Stimulated activated effector memory CD8-positive, alpha-beta T cell treated with anti-CD3 and anti-CD28 coated beads, Interleukin-12 subunit alpha, Interleukin-12 subunit beta, amount 100 ng/mL, for 72 hours (primary cell): ENCODE results near the gene NF2.
"Not testable (repeated sequence)": the region's sequence is repeated elsewhere in the genome, so short reads cannot be mapped to it uniquely, and the experiment has no call there.

Experiments used
- ATAC-seq: fragments of 150-1000 bp; cut with Tn5 transposase; 2 replicates; pipeline ENCODE4 v1.10.0; 2021
- DNase-seq, 2 donors: peaks; one replicate each; pipeline ENCODE4 v3.0.0; 2021 to 2022; ENCODE audit warnings: low spot score in 2 of 2
- H3K27ac Mint-ChIP-seq: one replicate; pipeline ENCODE4 v1.8.0; 2022; ENCODE audit warnings: mild to moderate bottlenecking, mixed read lengths
- H3K36me3 Mint-ChIP-seq: one replicate; pipeline ENCODE4 v1.8.0; 2022; ENCODE audit warnings: mild to moderate bottlenecking, mixed read lengths
- H3K4me1 Mint-ChIP-seq: one replicate; pipeline ENCODE4 v1.8.0; 2022; ENCODE audit warnings: mixed read lengths
- H3K4me3 Mint-ChIP-seq: one replicate; pipeline ENCODE4 v1.8.0; 2022; ENCODE audit warnings: mild to moderate bottlenecking, mixed read lengths
- H3K9me3 Mint-ChIP-seq: one replicate; pipeline ENCODE4 v1.8.0; 2022; ENCODE audit warnings: mixed read lengths

Gene NF2

GRCh38 chr22:29603358-29604075 is at the start of gene NF2:
Gene NF2, plus strand, starts transcription at chr22:29603633. Its CDS starts 366 bp downstream, at chr22:29603999.
- H3K27ac Mint-ChIP-seq, result peak within 1 kb of the TSS; percentile 93
- H3K9me3 Mint-ChIP-seq, result no peaks in the 10 kb centered on the region
- H3K4me3 Mint-ChIP-seq, result peak within 1 kb of the TSS; percentile 82
- H3K4me1 Mint-ChIP-seq, result peaks cover 26% of the 10 kb centered on the region
- peak; percentile 91 to 97 for DNase-seq
- ATAC-seq, result peak; percentile 97
- no peaks in the 10 kb centered on the region for H3K36me3 Mint-ChIP-seq

- DNase-seq (no peak), ATAC-seq (no peak)
- H3K27ac Mint-ChIP-seq, result peak overlapping the region; percentile 92
- peaks cover 15% of the 10 kb centered on the region for H3K4me1 Mint-ChIP-seq
- H3K9me3 Mint-ChIP-seq, result no peaks in the 10 kb centered on the region
- H3K36me3 Mint-ChIP-seq, result peaks cover 46% of the 10 kb centered on the region
- peak overlapping the region; percentile 85 for H3K4me3 Mint-ChIP-seq
Measured at GRCh38 chr22:29555065-29555644, 48.3 kb upstream of the NF2 start.

GRCh38 chr22:29559030-29559429 is 44.4 kb upstream of the NF2 start:
- Mint-ChIP-seq H3K4me1 (no peaks in the 10 kb centered on the region), H3K4me3 (no peak overlapping the region), H3K27ac (peak overlapping the region; percentile 19), H3K36me3 (peaks cover 56% of the 10 kb centered on the region), H3K9me3 (no peaks in the 10 kb centered on the region)
- ATAC-seq (no peak), DNase-seq (no peak)

GRCh38 chr22:29559853-29560252 is 43.6 kb upstream of the NF2 start:
- Mint-ChIP-seq H3K36me3 (peaks cover 62% of the 10 kb centered on the region), H3K9me3 (no peaks in the 10 kb centered on the region)

GRCh38 chr22:29563652-29564460 is 39.6 kb upstream of the NF2 start:
- peaks cover 57% of the 10 kb centered on the region for H3K36me3 Mint-ChIP-seq

More at GRCh38 chr22:29559853-29560252, 43.6 kb upstream of the NF2 start:
- Mint-ChIP-seq H3K4me1 (no peaks in the 10 kb centered on the region), H3K27ac (peak overlapping the region; percentile 4), H3K4me3 (no peak overlapping the region)
- no peak for ATAC-seq
- no peak for DNase-seq

GRCh38 chr22:29566513-29566912 is 36.9 kb upstream of the NF2 start:
- not testable (repeated sequence) for H3K9me3 Mint-ChIP-seq, H3K4me1 Mint-ChIP-seq, DNase-seq, H3K4me3 Mint-ChIP-seq, ATAC-seq, H3K27ac Mint-ChIP-seq
- H3K36me3 Mint-ChIP-seq, result peaks cover 49% of the 10 kb centered on the region

More at GRCh38 chr22:29563652-29564460, 39.6 kb upstream of the NF2 start:
- H3K27ac Mint-ChIP-seq, result no peak overlapping the region
- no peaks in the 10 kb centered on the region for H3K4me1 Mint-ChIP-seq
- no peak for ATAC-seq
- DNase-seq, result no peak
- H3K4me3 Mint-ChIP-seq, result no peak overlapping the region
- no peaks in the 10 kb centered on the region for H3K9me3 Mint-ChIP-seq

- DNase-seq (no peak), ATAC-seq (no peak)
- Mint-ChIP-seq H3K36me3 (peaks cover 49% of the 10 kb centered on the region), H3K4me1 (peaks cover 6% of the 10 kb centered on the region), H3K4me3 (no peak overlapping the region), H3K9me3 (no peaks in the 10 kb centered on the region), H3K27ac (no peak overlapping the region)
Measured at GRCh38 chr22:29567338-29567737, 36.1 kb upstream of the NF2 start.

GRCh38 chr22:29569011-29569678 is 34.3 kb upstream of the NF2 start:
- H3K4me3 Mint-ChIP-seq, result no peak overlapping the region
- peaks cover 51% of the 10 kb centered on the region for H3K36me3 Mint-ChIP-seq
- no peak overlapping the region for H3K27ac Mint-ChIP-seq
- ATAC-seq (no peak), DNase-seq (no peak)
- H3K9me3 Mint-ChIP-seq, result no peaks in the 10 kb centered on the region
- H3K4me1 Mint-ChIP-seq, result peaks cover 6% of the 10 kb centered on the region

GRCh38 chr22:29570456-29570855 is 33.0 kb upstream of the NF2 start:
- Mint-ChIP-seq H3K9me3 (no peaks in the 10 kb centered on the region), H3K4me1 (peaks cover 6% of the 10 kb centered on the region), H3K27ac (peak overlapping the region; percentile 63), H3K36me3 (peaks cover 38% of the 10 kb centered on the region), H3K4me3 (no peak overlapping the region)
- DNase-seq (no peak), ATAC-seq (no peak)

GRCh38 chr22:29570912-29571549 is 32.4 kb upstream of the NF2 start:
- Mint-ChIP-seq H3K4me3 (no peak overlapping the region), H3K4me1 (peaks cover 6% of the 10 kb centered on the region), H3K27ac (peak overlapping the region; percentile 63), H3K9me3 (no peaks in the 10 kb centered on the region), H3K36me3 (peaks cover 37% of the 10 kb centered on the region)
- ATAC-seq (no peak), DNase-seq (no peak)

- peaks cover 15% of the 10 kb centered on the region for H3K36me3 Mint-ChIP-seq
- H3K27ac Mint-ChIP-seq, result no peak overlapping the region
- DNase-seq, result no peak
- ATAC-seq, result no peak
- H3K9me3 Mint-ChIP-seq, result no peaks in the 10 kb centered on the region
- no peak overlapping the region for H3K4me3 Mint-ChIP-seq
- H3K4me1 Mint-ChIP-seq, result peaks cover 9% of the 10 kb centered on the region
Measured at GRCh38 chr22:29574762-29575450, 28.5 kb upstream of the NF2 start.

- Mint-ChIP-seq H3K9me3 (no peaks in the 10 kb centered on the region), H3K4me1 (peaks cover 21% of the 10 kb centered on the region), H3K27ac (no peak overlapping the region), H3K36me3 (peaks cover 8% of the 10 kb centered on the region), H3K4me3 (no peak overlapping the region)
- DNase-seq, result no peak
- no peak for ATAC-seq
Measured at GRCh38 chr22:29578462-29579200, 24.8 kb upstream of the NF2 start.

GRCh38 chr22:29580200-29580810 is 23.1 kb upstream of the NF2 start:
- ATAC-seq (peak; percentile 9), DNase-seq (peak in 1 of 2 donors; percentile 55)
- Mint-ChIP-seq H3K9me3 (no peaks in the 10 kb centered on the region), H3K36me3 (peaks cover 4% of the 10 kb centered on the region), H3K27ac (peak overlapping the region; percentile 91), H3K4me3 (peak overlapping the region; percentile 86), H3K4me1 (peaks cover 21% of the 10 kb centered on the region)
